Ectodermal cell (in vitro differentiated cells): ENCODE measurements around the gene GOLT1B.

Source experiments
- H3K27ac ChIP-seq: 2 replicates; pipeline ENCODE4 v1.7.0; 2013; ENCODE audit warnings: mild to moderate bottlenecking, low read depth, low read length; ENCODE audit not compliant: insufficient read depth, poor library complexity, severe bottlenecking
- H3K27me3 ChIP-seq: 2 replicates; pipeline ENCODE4 v1.7.0; 2013; ENCODE audit warnings: mild to moderate bottlenecking, low read length; ENCODE audit not compliant: insufficient read depth, control insufficient read depth, poor library complexity, severe bottlenecking
- H3K36me3 ChIP-seq: one replicate; pipeline ENCODE4 v1.7.0; 2013; ENCODE audit warnings: low read length; ENCODE audit not compliant: control insufficient read depth, insufficient read depth
- H3K4me1 ChIP-seq: one replicate; pipeline ENCODE4 v1.7.0; 2013; ENCODE audit warnings: low read length; ENCODE audit not compliant: control insufficient read depth, insufficient read depth
- H3K4me3 ChIP-seq: 2 replicates; pipeline ENCODE4 v1.7.0; 2013; ENCODE audit warnings: low read depth, low read length, control low read depth; ENCODE audit not compliant: insufficient read depth
- H3K9me3 ChIP-seq: 2 replicates; pipeline ENCODE4 v1.7.0; 2013; ENCODE audit warnings: mild to moderate bottlenecking, low read length, moderate library complexity; ENCODE audit not compliant: control insufficient read depth
- WGBS, 2 experiments: methylation state at CpG; one replicate each; pipeline ENCODE4 v1.1.7; 2013; ENCODE audit warnings: missing lambda C conversion rate in 2 of 2; 5-methylcytosine and 5-hydroxymethylcytosine counted together

GOLT1B gene

DNA sequence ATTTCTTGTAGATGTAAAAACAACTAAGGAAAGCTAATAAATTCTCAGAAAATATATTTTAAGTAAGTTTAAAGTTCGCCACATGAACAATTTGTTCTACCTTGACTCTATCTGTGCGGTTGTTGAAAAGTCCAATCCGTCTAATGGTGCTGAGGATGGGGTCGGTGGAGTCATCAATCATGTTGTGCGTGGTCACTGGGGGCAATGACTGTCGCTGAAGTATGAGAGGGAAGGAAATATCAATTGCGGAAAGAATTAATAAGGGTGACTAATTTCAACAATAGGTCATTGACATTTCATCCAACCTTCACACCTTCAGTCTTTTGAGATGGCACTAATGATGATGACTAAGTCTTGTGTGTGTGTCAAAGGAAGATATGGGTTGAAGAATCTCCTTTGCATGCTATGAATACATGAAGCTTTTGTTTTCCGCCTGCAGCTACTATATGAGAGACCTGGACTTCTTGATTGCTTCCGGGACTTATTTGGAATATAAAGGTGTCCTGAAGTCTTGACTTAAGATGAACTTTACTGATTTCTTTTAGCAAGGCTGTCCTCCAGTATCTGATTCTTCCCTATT, 56.6 kb downstream of the GOLT1B start:
- H3K4me1 ChIP-seq: no peaks in the 10 kb centered on the region
- H3K36me3 ChIP-seq: no peaks in the 10 kb centered on the region
- no peak overlapping the region for H3K4me3 ChIP-seq
- H3K9me3 ChIP-seq: no peaks in the 10 kb centered on the region
- H3K27me3 ChIP-seq: no peaks in the 10 kb centered on the region
- no peak overlapping the region for H3K27ac ChIP-seq
- 95 to 96% methylated on average over 7 of the region's 9 CpGs for WGBS, 2 experiments

DNA sequence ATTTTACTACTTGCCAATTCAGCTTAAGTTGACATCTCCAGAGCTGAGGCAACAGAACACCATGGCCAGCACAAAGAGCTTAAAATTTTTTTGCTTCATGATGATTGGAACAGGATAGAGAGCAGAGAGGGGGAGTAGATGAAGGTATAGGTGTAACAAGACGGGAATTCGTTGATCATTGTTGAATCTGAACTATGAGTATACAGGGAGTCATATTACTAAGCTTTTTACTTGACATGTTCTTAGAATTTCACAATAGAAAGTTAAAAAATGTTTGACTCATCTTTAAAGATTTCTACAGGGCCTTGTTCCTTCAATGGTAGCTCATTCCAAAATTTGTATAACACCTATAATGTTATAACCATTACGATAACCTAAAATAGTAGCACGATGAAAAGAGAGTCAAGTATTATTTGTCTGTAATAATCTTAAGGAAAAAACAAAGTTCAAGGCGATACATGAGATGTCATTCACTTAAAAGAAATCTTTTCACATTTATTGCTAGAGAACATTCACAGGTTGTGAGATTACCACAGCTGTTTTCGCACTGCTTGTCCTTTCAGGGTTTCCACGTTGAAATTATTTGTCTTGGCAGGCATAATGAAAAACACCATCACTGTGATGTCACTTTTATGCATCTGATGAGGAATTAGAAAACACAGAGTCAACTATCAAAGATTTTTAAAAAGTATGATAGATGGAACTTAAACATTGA, 58.4 kb downstream of the GOLT1B start:
- no peaks in the 10 kb centered on the region for H3K9me3 ChIP-seq
- no peak overlapping the region for H3K27ac ChIP-seq
- WGBS, 2 experiments: 88% methylated on average over 5 of the region's 7 CpGs
- H3K4me3 ChIP-seq: no peak overlapping the region
- no peaks in the 10 kb centered on the region for H3K36me3 ChIP-seq
- H3K27me3 ChIP-seq: no peaks in the 10 kb centered on the region
- no peaks in the 10 kb centered on the region for H3K4me1 ChIP-seq

DNA sequence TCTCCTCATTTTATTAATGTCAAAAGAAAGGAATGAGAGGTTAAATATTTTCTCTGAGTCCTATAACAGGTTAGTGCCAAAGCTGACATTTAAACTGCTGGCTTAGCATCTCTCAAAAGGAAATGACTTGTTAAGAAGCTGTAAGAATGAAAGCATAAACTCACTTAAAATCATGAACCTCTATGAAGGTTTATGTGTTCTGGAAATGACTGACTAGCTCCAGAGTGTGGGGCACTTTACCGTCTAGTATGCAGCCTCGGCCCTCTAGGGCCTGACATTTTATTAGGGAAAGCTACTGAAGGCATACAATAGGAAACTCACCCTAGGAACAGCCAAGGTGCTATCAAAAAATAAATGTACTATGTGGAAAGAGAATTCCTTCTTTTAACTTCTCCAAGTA, 59.6 kb downstream of the GOLT1B start:
- WGBS, 2 experiments: 44% methylated on average over 2 of the region's 2 CpGs
- Histone ChIP-seq H3K36me3 (no peaks in the 10 kb centered on the region), H3K4me1 (no peaks in the 10 kb centered on the region), H3K27ac (no peak overlapping the region), H3K27me3 (no peaks in the 10 kb centered on the region), H3K4me3 (no peak overlapping the region), H3K9me3 (no peaks in the 10 kb centered on the region)

DNA sequence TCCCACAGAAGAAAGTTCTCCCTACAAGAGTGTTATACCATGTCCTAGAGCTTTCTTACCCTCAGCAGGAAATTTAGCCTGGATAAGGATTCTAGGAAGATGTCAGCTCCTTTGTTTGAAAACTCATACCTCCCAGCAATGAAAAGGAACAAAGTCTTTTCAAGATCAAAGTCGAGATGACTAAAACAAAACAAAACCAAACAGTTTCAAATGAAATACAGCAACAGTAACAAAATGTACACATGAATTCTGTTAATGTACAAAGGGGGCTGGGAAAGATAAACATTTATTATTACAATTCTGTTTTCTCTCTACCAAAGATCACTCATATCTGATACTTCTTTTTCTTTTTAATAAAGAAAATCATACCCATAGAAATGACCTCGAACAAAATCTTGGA, 61.3 kb downstream of the GOLT1B start:
- Histone ChIP-seq H3K4me1 (no peaks in the 10 kb centered on the region), H3K36me3 (no peaks in the 10 kb centered on the region), H3K9me3 (no peaks in the 10 kb centered on the region), H3K27ac (no peak overlapping the region), H3K27me3 (no peaks in the 10 kb centered on the region), H3K4me3 (no peak overlapping the region)
- 89 to 100% methylated on average over 1 to 2 of the region's 2 CpGs for WGBS, 2 experiments

DNA sequence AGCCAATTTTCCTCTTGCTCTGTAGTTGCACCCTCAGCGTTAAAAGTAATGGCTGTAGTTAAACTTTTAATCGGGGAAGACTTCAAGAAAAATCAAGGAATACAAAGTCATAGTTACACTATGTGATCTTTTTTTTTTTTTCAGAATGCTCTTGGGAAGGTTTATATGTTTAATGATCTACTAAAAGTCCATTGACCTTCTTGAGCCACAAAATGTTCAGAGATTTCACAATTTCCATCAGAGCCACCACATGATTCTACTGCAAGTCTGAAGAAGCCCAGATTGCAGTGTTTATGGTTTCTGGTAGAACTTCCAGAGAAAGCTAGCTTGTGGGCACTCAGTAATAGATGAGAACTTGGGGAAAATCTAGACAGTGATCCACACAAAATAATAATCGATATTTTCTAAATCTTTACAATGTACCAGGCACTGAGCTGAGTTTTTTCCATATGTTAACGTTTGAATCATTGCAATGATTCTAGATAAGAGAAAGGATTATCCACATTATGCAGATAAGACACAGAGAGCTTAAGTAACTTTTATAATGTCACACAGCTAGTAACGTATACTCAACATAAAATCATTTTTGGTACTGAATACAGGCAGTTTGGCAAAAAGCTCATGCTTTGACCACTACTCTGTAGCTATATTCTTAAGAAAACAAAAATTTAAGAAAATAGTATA, 64.8 kb downstream of the GOLT1B start:
- 92 to 97% methylated on average over 5 of the region's 5 CpGs for WGBS, 2 experiments
- no peak overlapping the region for H3K4me3 ChIP-seq
- H3K36me3 ChIP-seq: no peaks in the 10 kb centered on the region
- H3K9me3 ChIP-seq: no peaks in the 10 kb centered on the region
- H3K27me3 ChIP-seq: no peaks in the 10 kb centered on the region
- H3K4me1 ChIP-seq: no peaks in the 10 kb centered on the region
- no peak overlapping the region for H3K27ac ChIP-seq

DNA sequence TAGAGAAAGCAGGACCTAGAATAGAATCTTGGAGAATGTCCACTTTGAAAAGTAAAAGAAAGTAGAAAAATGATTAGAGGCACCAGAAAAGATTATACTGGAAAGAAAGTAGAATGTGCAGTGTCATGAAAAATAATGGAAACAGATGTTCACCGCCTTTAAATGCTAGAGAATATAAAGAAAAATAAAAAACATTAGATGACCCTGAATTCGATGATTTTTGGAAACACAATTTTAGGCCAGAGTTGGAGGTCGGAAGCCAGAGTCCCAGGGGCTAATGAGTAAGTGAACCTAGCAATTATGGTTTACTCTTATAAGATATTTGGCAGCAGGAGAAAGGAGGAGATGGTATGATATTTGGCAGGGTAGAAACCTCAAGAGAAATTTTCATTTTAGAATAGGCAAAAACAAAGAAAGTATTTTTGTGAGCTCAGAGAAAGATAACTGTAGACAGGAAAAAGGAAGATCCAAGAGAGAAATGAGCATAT, 65.4 kb downstream of the GOLT1B start:
- WGBS, 2 experiments: 92 to 96% methylated on average over 3 of the region's 3 CpGs
- Histone ChIP-seq H3K4me1 (no peaks in the 10 kb centered on the region), H3K4me3 (no peak overlapping the region), H3K27ac (no peak overlapping the region), H3K9me3 (no peaks in the 10 kb centered on the region), H3K27me3 (no peaks in the 10 kb centered on the region), H3K36me3 (no peaks in the 10 kb centered on the region)
